ENCODE data around the gene TRPM4. TPM values are rescaled to one million over a fixed set of nuclear protein-coding genes. Genes with fewer than 3 reads are reported as not detected.

The TRPM4 gene
- total and polyA plus RNA-seq, 10 donors, result 3.3 to 28.7 (median 11.9) TPM

DNA sequence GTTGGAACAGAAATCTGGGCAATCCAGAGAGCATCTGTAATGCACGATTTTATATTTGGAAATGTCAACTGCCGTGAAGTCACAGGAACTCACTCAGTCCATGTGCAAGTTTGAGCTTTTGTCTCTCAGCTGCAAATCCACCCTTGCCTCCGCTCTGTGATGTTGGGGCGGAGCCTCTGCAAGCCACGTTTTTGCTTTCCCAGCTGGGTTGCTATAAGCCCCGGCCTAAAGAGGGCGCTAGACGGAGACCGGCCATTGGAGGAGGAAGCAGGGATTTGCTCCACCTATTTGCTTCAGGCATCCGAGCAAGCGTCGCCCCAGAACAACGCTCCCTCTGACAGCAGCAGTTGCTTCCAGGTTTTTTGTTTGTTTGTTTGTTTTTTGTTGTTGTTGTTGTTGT is 56.2 kb downstream of the TRPM4 start:
- WGBS, 5 donors, result 80 to 89% (median 86%) methylated on average over 13 of the region's 13 CpGs
- intact Hi-C loops (cut with DNase I; ENCODE audit: low total_unique reads), result no loop called here

GRCh38 chr19:49214701-49215100 is 57.1 kb downstream of the TRPM4 start:
- Histone ChIP-seq H3K9me3 (peaks cover 0 to 4% (median 0%) of the 10 kb centered on the region in 8 donors), H3K27ac (no peak overlapping the region), H3K36me3 (peaks cover 0 to 5% (median 0%) of the 10 kb centered on the region in 6 donors), H3K4me1 (peaks cover 0 to 6% (median 1%) of the 10 kb centered on the region in 6 donors), H3K27me3 (replicated peaks in 1 of 7) (no peaks in the 10 kb centered on the region), H3K4me3 (no peak overlapping the region)
- DNase-seq, result peak; percentile 18
- intact Hi-C loops (cut with DNase I; ENCODE audit: low total_unique reads), result no loop called here
- TF ChIP-seq POLR2AphosphoS5 (IDR thresholded peaks at IDR 0.05), result no peak
- no peak for TF ChIP-seq POLR2A (IDR thresholded peaks at IDR 0.05)
- TF ChIP-seq, protein P1, sequence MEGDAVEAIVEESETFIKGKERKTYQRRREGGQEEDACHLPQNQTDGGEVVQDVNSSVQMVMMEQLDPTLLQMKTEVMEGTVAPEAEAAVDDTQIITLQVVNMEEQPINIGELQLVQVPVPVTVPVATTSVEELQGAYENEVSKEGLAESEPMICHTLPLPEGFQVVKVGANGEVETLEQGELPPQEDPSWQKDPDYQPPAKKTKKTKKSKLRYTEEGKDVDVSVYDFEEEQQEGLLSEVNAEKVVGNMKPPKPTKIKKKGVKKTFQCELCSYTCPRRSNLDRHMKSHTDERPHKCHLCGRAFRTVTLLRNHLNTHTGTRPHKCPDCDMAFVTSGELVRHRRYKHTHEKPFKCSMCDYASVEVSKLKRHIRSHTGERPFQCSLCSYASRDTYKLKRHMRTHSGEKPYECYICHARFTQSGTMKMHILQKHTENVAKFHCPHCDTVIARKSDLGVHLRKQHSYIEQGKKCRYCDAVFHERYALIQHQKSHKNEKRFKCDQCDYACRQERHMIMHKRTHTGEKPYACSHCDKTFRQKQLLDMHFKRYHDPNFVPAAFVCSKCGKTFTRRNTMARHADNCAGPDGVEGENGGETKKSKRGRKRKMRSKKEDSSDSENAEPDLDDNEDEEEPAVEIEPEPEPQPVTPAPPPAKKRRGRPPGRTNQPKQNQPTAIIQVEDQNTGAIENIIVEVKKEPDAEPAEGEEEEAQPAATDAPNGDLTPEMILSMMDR (IDR thresholded peaks at IDR 0.05 in 8 of 11, conservative IDR thresholded peaks at IDR 0.05 in 3 of 11), result no peak
- WGBS, 5 donors, result 71 to 82% (median 77%) methylated on average over 9 of the region's 9 CpGs

More for the DNA sequence above, 56.2 kb downstream of the TRPM4 start:
- peaks cover 0 to 10% (median 2%) of the 10 kb centered on the region in 6 donors for H3K4me1 ChIP-seq
- no peaks in the 10 kb centered on the region for H3K27me3 ChIP-seq (replicated peaks in 1 of 7)
- peak; percentile 47 for DNase-seq
- H3K27ac ChIP-seq, result no peak overlapping the region
- TF ChIP-seq, protein P1 (IDR thresholded peaks at IDR 0.05 in 8 of 11, conservative IDR thresholded peaks at IDR 0.05 in 3 of 11), result no peak
- TF ChIP-seq POLR2A (IDR thresholded peaks at IDR 0.05) (no peak), POLR2AphosphoS5 (IDR thresholded peaks at IDR 0.05) (no peak)
- H3K4me3 ChIP-seq, result no peak overlapping the region
- H3K9me3 ChIP-seq, result peaks cover 0 to 4% (median 0%) of the 10 kb centered on the region in 8 donors
- H3K36me3 ChIP-seq, result peaks cover 0 to 5% (median 0%) of the 10 kb centered on the region in 6 donors

DNA sequence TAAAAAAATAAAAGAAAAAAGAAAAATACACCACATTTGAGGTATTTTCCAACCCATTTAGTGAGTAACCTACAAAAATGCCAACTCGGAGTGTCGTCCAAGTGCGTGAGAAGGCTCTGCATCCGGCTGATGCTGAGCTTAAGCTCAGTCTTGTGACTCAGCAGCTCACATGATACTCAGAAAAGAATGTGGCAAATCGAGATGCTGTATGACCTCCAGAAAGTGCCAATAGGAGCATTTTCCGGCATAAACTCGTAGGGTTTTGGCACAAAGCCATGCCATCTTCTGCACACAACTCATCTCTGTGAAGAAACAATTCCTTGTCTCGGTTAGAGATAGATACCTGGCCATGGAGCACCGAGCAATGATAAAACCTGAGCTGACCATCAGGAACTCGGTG is 58.5 kb downstream of the TRPM4 start:
- Histone ChIP-seq H3K4me1 (peaks cover 0 to 6% (median 1%) of the 10 kb centered on the region in 6 donors), H3K36me3 (peaks cover 0 to 5% (median 0%) of the 10 kb centered on the region in 6 donors), H3K27me3 (replicated peaks in 1 of 7) (no peaks in the 10 kb centered on the region), H3K4me3 (no peak overlapping the region), H3K9me3 (peaks cover 0 to 4% (median 0%) of the 10 kb centered on the region in 8 donors), H3K27ac (no peak overlapping the region)
- peak; percentile 1 for DNase-seq
- WGBS, 5 donors, result 66 to 78% (median 68%) methylated on average over 10 of the region's 10 CpGs
- no peak for TF ChIP-seq POLR2A (IDR thresholded peaks at IDR 0.05)
- TF ChIP-seq POLR2AphosphoS5 (IDR thresholded peaks at IDR 0.05), result no peak
- TF ChIP-seq, protein P1 (IDR thresholded peaks at IDR 0.05 in 8 of 11, conservative IDR thresholded peaks at IDR 0.05 in 3 of 11), result no peak
- intact Hi-C loops (cut with DNase I; ENCODE audit: low total_unique reads), result no loop called here

- intact Hi-C loops (cut with DNase I; ENCODE audit: low total_unique reads), result no loop called here
- TF ChIP-seq POLR2AphosphoS5 (IDR thresholded peaks at IDR 0.05) (no peak), POLR2A (IDR thresholded peaks at IDR 0.05) (no peak)
- TF ChIP-seq, protein P1 (IDR thresholded peaks at IDR 0.05 in 8 of 11, conservative IDR thresholded peaks at IDR 0.05 in 3 of 11), result no peak
Measured at GRCh38 chr19:49217382-49217781, 59.8 kb downstream of the TRPM4 start.

More at GRCh38 chr19:49217382-49217781, 59.8 kb downstream of the TRPM4 start:
- Histone ChIP-seq H3K4me1 (no peaks in the 10 kb centered on the region), H3K36me3 (no peaks in the 10 kb centered on the region), H3K4me3 (no peak overlapping the region), H3K27me3 (replicated peaks in 1 of 7) (no peaks in the 10 kb centered on the region), H3K9me3 (peaks cover 0 to 4% (median 0%) of the 10 kb centered on the region in 8 donors), H3K27ac (no peak overlapping the region)
- 74 to 83% (median 81%) methylated on average over 6 of the region's 6 CpGs for WGBS, 5 donors
- DNase-seq, result peak; percentile 20
